AG09319 (cell line): ENCODE results near the gene MCC.
"Not testable (repeated sequence)": the region's sequence is repeated elsewhere in the genome, so short reads cannot be mapped to it uniquely, and the experiment has no call there.

Source experiments
- DNase-seq: peaks from one replicate; pipeline ENCODE4 v3.0.0-alpha.2; 2010; ENCODE audit warnings: low read depth; ENCODE audit errors: extremely low read depth
- CTCF ChIP-seq: IDR thresholded peaks from 2 replicates; pipeline ENCODE4 v1.5.1; 2011; ENCODE audit warnings: low read depth, mild to moderate bottlenecking, inconsistent platforms, low read length, moderate library complexity

MCC gene

GRCh38 chr5:113474100-113474728 lies 14.0 kb downstream of the MCC start:
- TF ChIP-seq CTCF = no peak
- DNase-seq = no peak

GRCh38 chr5:113463032-113463431 lies 25.2 kb downstream of the MCC start:
- no peak for DNase-seq
- no peak for TF ChIP-seq CTCF

GRCh38 chr5:113457106-113457505 lies 31.1 kb downstream of the MCC start:
- DNase-seq = not testable (repeated sequence)

- TF ChIP-seq CTCF = no peak
- DNase-seq = no peak
These were observed 35.3 kb downstream of the MCC start for GRCh38 chr5:113452941-113453340.

GRCh38 chr5:113451797-113452196 lies 36.5 kb downstream of the MCC start:
- no peak for DNase-seq
- TF ChIP-seq CTCF = no peak

GRCh38 chr5:113450929-113451328 lies 37.3 kb downstream of the MCC start:
- TF ChIP-seq CTCF = no peak
- no peak for DNase-seq

- DNase-seq = no peak
- no peak for TF ChIP-seq CTCF
These were observed 37.8 kb downstream of the MCC start for GRCh38 chr5:113450462-113450861.

GRCh38 chr5:113448252-113448651 lies 40.0 kb downstream of the MCC start:
- no peak for TF ChIP-seq CTCF

More at GRCh38 chr5:113448252-113448651, 40.0 kb downstream of the MCC start:
- no peak for DNase-seq
